Pancreas (tissue), 10 donors: ENCODE results near the gene NUDT3. TPM values are rescaled to one million over a fixed set of nuclear protein-coding genes. Genes with fewer than 3 reads are reported as not detected.
"Not testable (repeated sequence)": the region's sequence is repeated elsewhere in the genome, so short reads cannot be mapped to it uniquely, and the experiment has no call there.

Source experiments
- ATAC-seq, 4 donors: fragments of 200-7000 bp; cut with Tn5 transposase; one replicate each; pipeline versions ENCODE4 v1.8.0 to v1.9.1; 2020; ENCODE audit warnings: mild to moderate bottlenecking in 4 of 4, moderate library complexity in 4 of 4
- DNase-seq, 6 donors: peaks; one replicate each; pipeline ENCODE4 v3.0.0-alpha.2; 2020
- FAIRE-seq: peaks from 2 replicates; lab custom pipeline; 2012; peaks lifted over from hg19 to GRCh38; lab: Jason Lieb, UNC
- H3K27ac ChIP-seq, 4 donors: fragments of 200-600 bp; sonication (generic); 1 replicate in 3 of 4; 2 replicates in 1 of 4; pipeline versions ENCODE4 v1.5.0 to v1.8.0; 2020
- H3K27me3 ChIP-seq, 4 donors: fragments of 200-600 bp; one replicate each; pipeline ENCODE4 v1.8.0; 2021
- H3K36me3 ChIP-seq, 3 donors: fragments of 200-600 bp; sonication (generic) in 1 of 3; one replicate each; pipeline versions ENCODE4 v1.5.0 to v1.8.0; 2020 to 2021
- H3K4me1 ChIP-seq, 3 donors: fragments of 200-600 bp; one replicate each; pipeline ENCODE4 v1.8.0; 2021
- H3K4me3 ChIP-seq, 4 donors: fragments of 200-600 bp; sonication (generic) in 2 of 4; one replicate each; pipeline versions ENCODE4 v1.5.0 to v1.8.0; 2020 to 2021
- H3K9me3 ChIP-seq, 4 donors: fragments of 200-600 bp; one replicate each; pipeline ENCODE4 v1.8.0; 2021
- WGBS, 2 donors: extraction: QIAGEN DNeasy Blood & Tissue Kit; methylation state at CpG; one replicate each; pipeline ENCODE4 v1.1.7; 2013; 5-methylcytosine and 5-hydroxymethylcytosine counted together
- intact Hi-C, 3 donors: fragments of 100-400 bp; cut with DNase I; formaldehyde crosslinking; loops; one replicate each; pipeline versions ENCODE4 v1.11.1 to v1.14.2; 2022
- polyA plus RNA-seq, 2 donors: library from polyadenylated mRNA; stranded (reverse); fragments of 200-250 nt; gene quantifications; one replicate each; pipeline ENCODE4 v1.2.3, GENCODE V29; 2013
- total RNA-seq, 6 donors: library from RNA; stranded (reverse); fragmentation: NEBNext Ultra II Directional in 4 of 6; extraction: Animal tissue kit (Norgen Biotek cat#: 25700) in 4 of 6; gene quantifications; one replicate each; pipeline versions ENCODE4 v1.2.1 to v1.2.4, GENCODE V29; 2021 to 2023
- TF ChIP-seq, protein P1 (sequence below), 4 donors: fragments of 200-600 bp; sonication (generic) in 3 of 4; IDR thresholded peaks; one replicate each; pipeline versions ENCODE4 v1.5.0 to v1.8.0; 2021; ENCODE audit warnings: antibody characterized with exemption in 4 of 4
- donor health status: healthy with polysubstance abuse.
- donor health status: DM: no; HTN: no; CAD: no; lungs with moderate emphysema.
- donor health status: DM: no; HTN: no; CAD: no.
- donor health status: control.
- donor health status: control.
- donor health status: Bipolar disorder and iron deficiency.
- donor health status: DM: yes; HTN: yes; CAD: no.
- donor health status: DM: no; HTN: no; CAD: no.
- donor health status: DM: no; HTN: no; CAD: no.
- donor health status: DM: yes; HTN: yes; CAD: no.

Gene NUDT3
- total and polyA plus RNA-seq, 8 donors, result 7.1 to 20.7 (median 14.0) TPM

DNA sequence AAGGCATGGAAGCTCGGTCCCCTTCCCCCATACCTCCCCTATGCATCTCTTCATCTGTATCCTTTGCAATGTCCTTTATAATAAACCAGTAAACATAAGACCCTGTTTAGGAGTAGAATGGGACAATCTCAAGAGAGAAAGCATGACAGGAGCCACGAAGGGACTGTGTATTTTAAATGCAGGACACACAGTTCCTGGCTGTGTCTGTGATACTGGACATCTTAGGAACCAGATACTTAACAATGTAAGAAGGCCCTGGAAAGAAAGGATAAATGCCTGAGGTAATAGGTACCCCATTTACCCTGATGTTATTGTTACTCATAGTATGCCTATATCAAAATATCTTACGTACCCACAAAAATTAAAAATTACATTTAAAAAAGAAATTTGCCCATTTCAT, 36.6 kb downstream of the NUDT3 start:
- peaks cover 0 to 7% (median 5%) of the 10 kb centered on the region in 3 donors for H3K4me1 ChIP-seq
- WGBS, 2 donors, result 81 to 84% methylated on average over 3 of the region's 3 CpGs
- intact Hi-C loops, result no loop called here
- DNase-seq (no peak), FAIRE-seq (no peak), ATAC-seq (no peak)
- no peaks in the 10 kb centered on the region for H3K27me3 ChIP-seq
- H3K9me3 ChIP-seq, result no peaks in the 10 kb centered on the region
- TF ChIP-seq, protein P1, sequence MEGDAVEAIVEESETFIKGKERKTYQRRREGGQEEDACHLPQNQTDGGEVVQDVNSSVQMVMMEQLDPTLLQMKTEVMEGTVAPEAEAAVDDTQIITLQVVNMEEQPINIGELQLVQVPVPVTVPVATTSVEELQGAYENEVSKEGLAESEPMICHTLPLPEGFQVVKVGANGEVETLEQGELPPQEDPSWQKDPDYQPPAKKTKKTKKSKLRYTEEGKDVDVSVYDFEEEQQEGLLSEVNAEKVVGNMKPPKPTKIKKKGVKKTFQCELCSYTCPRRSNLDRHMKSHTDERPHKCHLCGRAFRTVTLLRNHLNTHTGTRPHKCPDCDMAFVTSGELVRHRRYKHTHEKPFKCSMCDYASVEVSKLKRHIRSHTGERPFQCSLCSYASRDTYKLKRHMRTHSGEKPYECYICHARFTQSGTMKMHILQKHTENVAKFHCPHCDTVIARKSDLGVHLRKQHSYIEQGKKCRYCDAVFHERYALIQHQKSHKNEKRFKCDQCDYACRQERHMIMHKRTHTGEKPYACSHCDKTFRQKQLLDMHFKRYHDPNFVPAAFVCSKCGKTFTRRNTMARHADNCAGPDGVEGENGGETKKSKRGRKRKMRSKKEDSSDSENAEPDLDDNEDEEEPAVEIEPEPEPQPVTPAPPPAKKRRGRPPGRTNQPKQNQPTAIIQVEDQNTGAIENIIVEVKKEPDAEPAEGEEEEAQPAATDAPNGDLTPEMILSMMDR (IDR thresholded peaks at IDR 0.05), result no peak
- no peak overlapping the region for H3K4me3 ChIP-seq
- no peak overlapping the region for H3K27ac ChIP-seq
- H3K36me3 ChIP-seq, result no peaks in the 10 kb centered on the region

DNA sequence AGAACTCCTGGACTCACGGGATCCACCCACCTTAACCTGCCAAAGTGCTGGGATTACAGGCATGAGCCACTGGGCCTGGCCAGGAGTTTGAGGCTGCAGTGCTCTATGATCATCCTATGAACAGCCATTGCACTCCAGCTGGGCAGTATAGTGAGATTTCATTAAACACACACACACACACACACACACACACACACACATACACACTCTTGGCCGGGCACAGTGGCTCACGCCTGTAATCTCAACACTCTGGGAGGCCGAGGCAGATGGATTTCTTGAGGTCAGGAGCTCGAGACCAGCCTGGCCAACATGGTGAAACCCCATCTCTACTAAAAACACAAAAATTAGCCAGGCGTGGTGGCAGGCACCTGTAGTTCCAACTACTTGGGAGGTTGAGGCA, 38.2 kb downstream of the NUDT3 start:
- WGBS, 2 donors, result 92 to 93% methylated on average over 6 of the region's 6 CpGs
- H3K27ac ChIP-seq, intact Hi-C loops, DNase-seq, H3K36me3 ChIP-seq, FAIRE-seq, H3K27me3 ChIP-seq, H3K9me3 ChIP-seq, ATAC-seq, H3K4me3 ChIP-seq: not testable (repeated sequence)
- H3K4me1 ChIP-seq, result peaks cover 6 to 16% (median 12%) of the 10 kb centered on the region in 3 donors

DNA sequence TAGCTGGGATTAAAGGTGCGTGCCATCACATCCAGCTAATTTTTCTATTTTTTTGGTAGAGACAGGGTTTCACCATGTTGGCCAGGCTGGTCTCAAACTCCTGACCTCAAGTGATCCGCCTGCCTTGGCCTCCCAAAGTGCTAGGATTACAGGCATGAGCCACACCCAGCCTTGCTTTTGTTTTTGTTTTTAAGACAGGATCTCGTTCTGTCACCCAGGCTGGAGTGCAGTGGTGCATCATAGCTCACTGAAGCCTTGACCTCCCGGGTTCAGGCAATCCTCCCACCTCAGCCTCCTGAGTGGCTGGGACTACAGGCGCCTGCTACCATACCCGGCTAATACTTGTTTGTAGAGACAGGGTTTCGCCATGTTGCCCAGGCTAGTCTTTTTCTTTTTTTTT, 38.9 kb downstream of the NUDT3 start:
- H3K36me3 ChIP-seq, intact Hi-C loops, H3K4me3 ChIP-seq, H3K9me3 ChIP-seq, H3K27ac ChIP-seq, ATAC-seq, FAIRE-seq, H3K27me3 ChIP-seq, DNase-seq: not testable (repeated sequence)
- 92 to 94% methylated on average over 7 of the region's 7 CpGs for WGBS, 2 donors
- H3K4me1 ChIP-seq, result peaks cover 6 to 16% (median 9%) of the 10 kb centered on the region in 3 donors

DNA sequence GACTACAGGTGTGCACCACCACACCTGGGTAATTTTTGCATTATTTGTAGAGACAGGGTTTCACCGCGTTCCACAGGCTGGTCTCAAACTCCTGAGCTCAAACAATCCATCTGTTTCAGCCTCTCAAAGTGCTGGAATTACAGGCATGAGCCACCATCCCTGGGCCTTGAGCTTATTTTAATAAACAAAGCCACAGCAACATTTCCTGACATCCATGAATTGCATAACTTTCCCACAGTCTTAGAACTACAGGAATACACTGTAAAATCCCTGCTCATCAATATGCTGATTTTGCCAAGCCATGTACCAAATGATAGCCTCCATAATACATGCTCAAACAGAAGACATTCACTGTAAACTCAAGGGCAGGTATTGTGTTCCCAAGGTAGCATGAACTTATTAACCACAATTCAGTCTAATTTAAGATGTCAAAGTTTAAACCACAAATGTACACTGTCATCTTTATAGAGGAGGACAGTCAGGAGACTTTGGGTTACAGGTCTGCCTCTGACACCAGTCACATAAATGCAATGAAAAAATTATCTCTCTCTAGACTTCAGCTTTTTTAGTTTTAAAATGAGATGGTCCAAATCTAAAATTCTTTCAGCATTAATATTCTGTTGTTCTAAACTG, 40.0 kb downstream of the NUDT3 start:
- H3K9me3 ChIP-seq, result no peaks in the 10 kb centered on the region
- H3K27me3 ChIP-seq, result no peaks in the 10 kb centered on the region
- FAIRE-seq (no peak), ATAC-seq (peak in 1 of 4 donors; percentile 29), DNase-seq (no peak)
- peaks cover 6 to 16% (median 8%) of the 10 kb centered on the region in 3 donors for H3K4me1 ChIP-seq
- no peak overlapping the region for H3K4me3 ChIP-seq
- WGBS, 2 donors, result 85% methylated on average over 2 of the region's 2 CpGs
- TF ChIP-seq, protein P1 (IDR thresholded peaks at IDR 0.05), result no peak
- intact Hi-C loops, result no loop called here
- no peak overlapping the region for H3K27ac ChIP-seq
- H3K36me3 ChIP-seq, result no peaks in the 10 kb centered on the region

DNA sequence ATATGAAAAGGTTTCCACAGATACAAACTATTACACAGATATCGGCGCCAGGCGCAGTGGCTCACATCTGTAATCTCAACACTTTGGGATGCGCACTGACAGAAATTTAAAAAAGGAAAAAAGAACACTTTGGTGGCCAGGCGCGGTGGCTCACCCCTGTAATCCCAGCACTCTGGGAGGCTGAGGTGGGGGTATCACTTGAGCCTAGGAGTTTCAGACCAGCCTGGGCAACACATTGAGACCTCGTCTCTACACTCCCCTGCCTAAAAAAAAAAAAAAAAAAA, 41.6 kb downstream of the NUDT3 start:
- ATAC-seq (no peak), FAIRE-seq (no peak), DNase-seq (no peak)
- Histone ChIP-seq H3K36me3 (no peaks in the 10 kb centered on the region), H3K27ac (peak overlapping the region in 1 of 4 donors; percentile 10), H3K9me3 (no peaks in the 10 kb centered on the region), H3K4me3 (no peak overlapping the region), H3K4me1 (peaks cover 6 to 16% (median 12%) of the 10 kb centered on the region in 3 donors), H3K27me3 (no peaks in the 10 kb centered on the region)
- TF ChIP-seq, protein P1 (IDR thresholded peaks at IDR 0.05), result no peak
- intact Hi-C loops, result no loop called here
- 61 to 65% methylated on average over 7 of the region's 7 CpGs for WGBS, 2 donors

DNA sequence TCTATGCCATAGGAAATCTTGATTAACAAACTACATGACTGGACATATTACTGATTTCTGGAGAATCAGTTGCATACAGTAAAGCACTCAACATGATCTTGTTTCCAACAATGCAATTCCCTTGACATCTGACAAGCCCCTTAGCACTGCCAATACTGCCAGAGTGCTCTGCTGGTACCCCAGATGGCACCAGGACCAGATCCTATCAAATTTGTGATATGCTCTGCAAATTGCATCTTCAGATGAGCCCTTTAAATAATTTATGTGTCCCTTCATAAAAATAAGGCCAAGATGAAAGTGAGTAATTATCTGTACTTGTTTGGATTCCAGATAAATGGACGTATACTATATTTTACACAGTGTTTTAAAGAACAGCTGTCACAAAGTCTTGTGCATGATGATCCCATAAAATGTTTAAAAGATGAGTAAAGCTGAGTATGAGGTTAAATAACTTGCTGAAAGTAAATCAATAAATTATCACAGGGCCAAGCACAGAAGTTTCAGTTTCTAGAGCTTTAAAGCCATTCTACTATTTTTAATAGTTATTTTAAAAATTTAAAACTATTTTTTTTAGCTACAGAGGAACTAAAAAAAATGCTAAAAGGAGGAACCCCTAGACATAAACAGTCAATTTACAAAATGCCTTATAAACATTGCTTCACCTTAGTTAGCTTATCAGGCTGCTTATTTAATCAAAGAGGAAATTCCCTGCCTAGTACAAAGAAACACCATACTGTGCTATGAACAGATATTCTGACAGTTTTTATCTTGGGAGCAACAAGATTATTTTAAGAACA, 42.1 kb downstream of the NUDT3 start:
- Histone ChIP-seq H3K4me3 (no peak overlapping the region), H3K9me3 (no peaks in the 10 kb centered on the region), H3K27me3 (no peaks in the 10 kb centered on the region), H3K27ac (peak overlapping the region in 1 of 4 donors; percentile 10), H3K4me1 (peaks cover 6 to 16% (median 12%) of the 10 kb centered on the region in 3 donors), H3K36me3 (no peaks in the 10 kb centered on the region)
- DNase-seq, result no peak
- no peak for FAIRE-seq
- intact Hi-C loops, result no loop called here
- ATAC-seq, result peak in 3 of 4 donors; percentile 36 to 52 (median 49)
- WGBS, 2 donors, result 16 to 18% methylated on average over 1 of the region's 1 CpG
- TF ChIP-seq, protein P1 (IDR thresholded peaks at IDR 0.05), result no peak
